H1 (cell line): ENCODE measurements around the gene C1orf21. TPM values are rescaled to one million over a fixed set of nuclear protein-coding genes. Genes with fewer than 3 reads are reported as not detected.

Source experiments
- BCL11A ChIP-seq, 2 experiments: IDR thresholded peaks; one replicate each; pipeline ENCODE4 v1.6.1; 2011; ENCODE audit warnings: low read depth in 2 of 2, low read length in 2 of 2, mild to moderate bottlenecking in 2 of 2
- CHD1 ChIP-seq: IDR thresholded peaks from 2 replicates; pipeline ENCODE4 v1.6.1; 2012; ENCODE audit warnings: low read depth, low read length, improper control_type of control experiment
- KDM4A ChIP-seq: IDR thresholded peaks from one replicate; pipeline ENCODE4 v1.7.1; 2012; ENCODE audit warnings: low read depth, mild to moderate bottlenecking, moderate library complexity, low read length, inconsistent platforms; ENCODE audit not compliant: severe bottlenecking
- KDM5A ChIP-seq: fragments of 200-600 bp; IDR thresholded peaks from 2 replicates; pipeline ENCODE4 v1.7.1; 2012; ENCODE audit warnings: mild to moderate bottlenecking, low read length, inconsistent platforms, mixed read lengths
- SUZ12 ChIP-seq: fragments of 200-600 bp; sonication (generic); IDR thresholded peaks from 2 replicates; pipeline ENCODE4 v1.6.1; 2012; ENCODE audit warnings: mild to moderate bottlenecking, inconsistent platforms, low read length, moderate library complexity, mixed read lengths
- TAF1 ChIP-seq: IDR thresholded peaks from 2 replicates; pipeline ENCODE4 v1.6.1; 2011; ENCODE audit warnings: mild to moderate bottlenecking, low read depth, low read length
- polyA plus RNA-seq, 7 experiments: library from polyadenylated mRNA; depleted of rRNA in 3 of 7; stranded (reverse) in 5 of 7; unstranded in 2 of 7; fragments of >200 nt in 5 of 7; fragments of 200-250 nt in 2 of 7; gene quantifications; 1 replicate in 5 of 7; 2 replicates in 1 of 7; 4 replicates in 1 of 7; pipeline versions ENCODE4 v1.2.1 to v1.2.3, GENCODE V29; 2011 to 2013; ENCODE audit warnings: missing spikeins in 2 of 7, mixed read lengths in 2 of 7
- total RNA-seq: library from RNA; stranded (reverse); fragmentation: NEBNext Ultra II Directional; extraction: Animal tissue kit (Norgen Biotek cat#: 25700); gene quantifications from 2 replicates; pipeline ENCODE4 v1.2.1, GENCODE V29; 2021
- TF ChIP-seq, protein P1 (sequence below), 3 experiments: IDR thresholded peaks; 1 replicate in 2 of 3; 2 replicates in 1 of 3; pipeline versions ENCODE4 v1.5.1 to v1.6.1; 2011; ENCODE audit warnings: low read length in 3 of 3, mild to moderate bottlenecking in 3 of 3, inconsistent platforms in 2 of 3, low read depth in 1 of 3, moderate library complexity in 1 of 3; ENCODE audit not compliant: insufficient read depth in 1 of 3; ENCODE audit errors: control extremely low read depth in 1 of 3

Gene C1orf21
- total and polyA plus RNA-seq, 2 of the 8 experiments (the other 6 are each of a cell fraction or from before 2014, with no cell fraction given), result 16.6 to 51.0 TPM

DNA sequence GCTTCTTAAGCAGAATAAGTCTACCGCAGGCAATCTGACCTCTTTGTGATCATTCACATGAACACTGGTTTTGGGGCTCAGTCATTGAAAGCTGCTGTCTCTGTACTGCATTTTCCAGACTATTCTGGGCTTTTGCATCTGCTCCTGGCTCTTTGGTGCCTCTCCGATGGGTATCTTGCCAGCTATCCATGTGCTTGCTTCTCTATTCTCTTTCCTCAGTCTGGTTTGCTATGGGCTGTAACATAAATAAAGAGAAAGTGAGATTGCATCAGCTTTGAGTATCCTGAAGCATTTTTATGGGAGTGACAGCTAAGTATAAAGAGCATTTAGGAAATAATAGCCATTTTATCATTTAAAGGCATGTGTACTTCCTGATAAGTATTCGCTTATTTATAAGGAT is 70.7 kb downstream of the C1orf21 start (continued):
- TF ChIP-seq CHD1 (no peak), BCL11A (IDR thresholded peaks at IDR 0.05; ENCODE audit: low read depth in 2 of 2, low read length in 2 of 2) (no peak), TAF1 (no peak), SUZ12 (no peak), KDM4A (no peak), KDM5A (no peak)
- TF ChIP-seq, protein P1, sequence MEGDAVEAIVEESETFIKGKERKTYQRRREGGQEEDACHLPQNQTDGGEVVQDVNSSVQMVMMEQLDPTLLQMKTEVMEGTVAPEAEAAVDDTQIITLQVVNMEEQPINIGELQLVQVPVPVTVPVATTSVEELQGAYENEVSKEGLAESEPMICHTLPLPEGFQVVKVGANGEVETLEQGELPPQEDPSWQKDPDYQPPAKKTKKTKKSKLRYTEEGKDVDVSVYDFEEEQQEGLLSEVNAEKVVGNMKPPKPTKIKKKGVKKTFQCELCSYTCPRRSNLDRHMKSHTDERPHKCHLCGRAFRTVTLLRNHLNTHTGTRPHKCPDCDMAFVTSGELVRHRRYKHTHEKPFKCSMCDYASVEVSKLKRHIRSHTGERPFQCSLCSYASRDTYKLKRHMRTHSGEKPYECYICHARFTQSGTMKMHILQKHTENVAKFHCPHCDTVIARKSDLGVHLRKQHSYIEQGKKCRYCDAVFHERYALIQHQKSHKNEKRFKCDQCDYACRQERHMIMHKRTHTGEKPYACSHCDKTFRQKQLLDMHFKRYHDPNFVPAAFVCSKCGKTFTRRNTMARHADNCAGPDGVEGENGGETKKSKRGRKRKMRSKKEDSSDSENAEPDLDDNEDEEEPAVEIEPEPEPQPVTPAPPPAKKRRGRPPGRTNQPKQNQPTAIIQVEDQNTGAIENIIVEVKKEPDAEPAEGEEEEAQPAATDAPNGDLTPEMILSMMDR (IDR thresholded peaks at IDR 0.05; ENCODE audit: control extremely low read depth in 1 of 3, insufficient read depth in 1 of 3, low read depth in 1 of 3, low read length in 3 of 3), result no peak
